Activated CD4-positive, alpha-beta T cell treated with anti-CD3 and anti-CD28 coated beads, Interleukin-2, amount 10 ng/mL, durations not matched to agents 24 days and 14 days (primary cell): ENCODE measurements around the gene S1PR4. TPM values are rescaled to one million over a fixed set of nuclear protein-coding genes. Genes with fewer than 3 reads are reported as not detected.
"Not testable (repeated sequence)": the region's sequence is repeated elsewhere in the genome, so short reads cannot be mapped to it uniquely, and the experiment has no call there.

Experiments
- DNase-seq: peaks from one replicate; pipeline ENCODE4 v3.0.0; 2022
- H3K27ac Mint-ChIP-seq: one replicate; pipeline ENCODE4 v1.8.0; 2022; ENCODE audit warnings: mild to moderate bottlenecking, mixed read lengths
- H3K27me3 Mint-ChIP-seq: one replicate; pipeline ENCODE4 v1.8.0; 2022; ENCODE audit warnings: mixed read lengths
- H3K36me3 Mint-ChIP-seq: one replicate; pipeline ENCODE4 v1.8.0; 2022; ENCODE audit warnings: low read depth, mild to moderate bottlenecking, mixed read lengths
- H3K4me1 Mint-ChIP-seq: one replicate; pipeline ENCODE4 v1.8.0; 2021; ENCODE audit warnings: mixed read lengths
- H3K4me3 Mint-ChIP-seq: one replicate; pipeline ENCODE4 v1.8.0; 2022; ENCODE audit warnings: mild to moderate bottlenecking, moderate library complexity, mixed read lengths
- H3K9me3 Mint-ChIP-seq: one replicate; pipeline ENCODE4 v1.8.0; 2021; ENCODE audit warnings: mixed read lengths
- intact Hi-C: fragments of 100-400 bp; cut with micrococcal nuclease; formaldehyde crosslinking; loops from one replicate; pipeline ENCODE4 v1.15.1; 2023
- total RNA-seq: library from RNA; stranded (reverse); gene quantifications from 2 replicates; pipeline ENCODE4 v1.2.3, GENCODE V29; 2022

Gene S1PR4
- total RNA-seq, 1 donor from 2014 or later: 43.7 TPM

DNA sequence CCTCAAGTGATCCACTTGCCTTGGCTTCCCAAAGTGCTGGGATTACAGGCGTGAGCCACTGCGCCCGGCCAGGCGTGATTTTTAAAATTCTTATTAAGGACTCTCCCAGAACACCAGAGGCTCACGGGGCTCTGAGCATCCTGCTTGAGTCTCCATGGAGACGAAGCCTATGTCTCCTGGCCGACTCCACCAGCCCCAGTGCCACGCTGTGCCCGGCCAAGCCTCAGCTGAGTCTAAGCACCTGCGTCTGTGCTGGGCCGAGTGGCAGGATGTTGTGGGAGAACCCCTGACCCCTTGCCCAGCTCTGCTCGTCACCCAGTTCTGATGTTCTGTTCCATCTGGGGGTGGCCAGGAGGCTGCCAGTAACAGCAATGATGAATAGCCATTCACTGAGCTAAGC is 42.0 kb downstream of the S1PR4 start:
- H3K4me3 Mint-ChIP-seq: no peak overlapping the region
- DNase-seq: no peak
- no peaks in the 10 kb centered on the region for H3K9me3 Mint-ChIP-seq
- no peaks in the 10 kb centered on the region for H3K4me1 Mint-ChIP-seq
- no peak overlapping the region for H3K27ac Mint-ChIP-seq
- intact Hi-C loops: no loop called here
- H3K36me3 Mint-ChIP-seq: peaks cover 3% of the 10 kb centered on the region
- H3K27me3 Mint-ChIP-seq: peaks cover 3% of the 10 kb centered on the region

DNA sequence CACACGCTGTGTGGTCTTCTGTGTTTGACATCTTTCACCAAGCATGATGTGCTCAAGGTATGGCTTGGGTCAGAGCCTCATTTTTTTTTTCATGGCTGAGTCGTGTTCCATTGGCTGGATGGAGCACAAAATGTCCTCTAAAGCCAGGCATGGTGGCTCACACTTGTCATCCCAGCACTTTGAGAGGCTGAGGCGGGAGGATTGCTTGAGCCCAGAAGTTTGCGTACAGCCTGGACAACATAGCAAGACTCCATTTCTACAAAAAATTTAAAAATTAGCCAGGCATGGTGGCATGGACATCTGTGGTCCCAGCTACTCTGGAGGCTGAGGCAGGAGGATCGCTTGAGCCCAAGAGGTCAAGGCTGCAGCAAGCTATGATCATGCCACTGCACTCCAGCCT is 43.0 kb downstream of the S1PR4 start:
- H3K4me3 Mint-ChIP-seq, H3K27ac Mint-ChIP-seq, H3K36me3 Mint-ChIP-seq, H3K4me1 Mint-ChIP-seq, DNase-seq, H3K27me3 Mint-ChIP-seq, intact Hi-C loops, H3K9me3 Mint-ChIP-seq: not testable (repeated sequence)

DNA sequence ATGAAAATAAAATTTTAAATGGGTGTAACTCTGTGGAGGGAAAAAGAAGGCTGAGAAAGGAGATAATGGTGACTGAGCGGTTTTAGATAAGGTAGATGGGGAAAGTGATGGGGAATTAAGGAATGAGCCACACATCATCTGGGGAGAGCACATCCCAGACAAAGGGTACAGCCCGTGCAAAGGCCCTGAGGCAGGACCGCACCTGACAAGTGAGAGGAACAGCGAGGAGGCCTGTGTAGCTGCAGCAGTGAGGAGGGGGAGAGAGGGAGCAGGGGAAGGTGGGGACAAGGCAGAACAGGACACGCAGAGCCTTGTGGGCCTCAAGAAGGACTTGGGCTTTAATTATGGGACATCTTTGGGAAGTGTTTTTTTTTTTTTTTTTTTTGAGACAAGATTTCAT is 44.1 kb downstream of the S1PR4 start:
- no peaks in the 10 kb centered on the region for H3K36me3 Mint-ChIP-seq

DNA sequence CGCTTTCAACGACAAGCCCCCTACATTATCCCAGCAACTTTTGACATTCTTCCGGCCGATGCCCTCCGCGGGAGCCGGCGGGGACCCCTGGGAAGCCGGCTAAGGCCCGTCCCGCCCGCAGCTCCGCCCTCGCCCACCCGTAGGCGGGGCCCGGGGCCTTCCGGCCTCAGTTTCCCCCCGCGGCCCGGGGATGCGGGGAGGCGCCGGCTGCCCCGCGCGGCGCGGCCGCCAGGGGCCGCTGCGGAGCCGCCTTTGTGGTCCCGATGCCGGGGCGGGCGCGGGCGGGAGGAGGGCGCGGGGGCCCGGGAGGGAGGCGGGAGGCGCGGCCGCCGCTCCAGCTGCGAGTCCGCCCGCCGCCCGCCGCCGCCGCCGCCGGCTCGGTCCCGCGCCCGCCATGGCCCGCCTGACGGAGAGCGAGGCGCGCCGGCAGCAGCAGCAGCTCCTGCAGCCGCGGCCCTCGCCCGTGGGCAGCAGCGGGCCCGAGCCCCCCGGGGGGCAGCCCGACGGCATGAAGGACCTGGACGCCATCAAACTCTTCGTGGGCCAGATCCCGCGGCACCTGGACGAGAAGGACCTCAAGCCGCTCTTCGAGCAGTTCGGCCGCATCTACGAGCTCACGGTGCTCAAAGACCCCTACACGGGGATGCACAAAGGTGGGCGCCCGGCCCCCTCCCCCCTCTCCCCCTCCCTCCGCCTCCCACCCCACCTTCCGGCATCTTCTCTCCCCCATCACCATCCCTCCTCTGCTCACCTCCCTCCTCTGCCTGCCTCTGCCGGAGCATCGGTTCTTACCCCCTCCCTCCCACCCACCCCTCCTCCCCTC is 46.0 kb downstream of the S1PR4 start, which contains the start of gene CELF5:
Gene CELF5, plus strand, starts transcription at position 316 of the 823 bp plus-strand sequence. Its CDS starts 79 bp downstream, at position 395.
- H3K4me3 Mint-ChIP-seq: peak within 1 kb of the TSS; percentile 19
- DNase-seq: peak; percentile 85
- H3K4me1 Mint-ChIP-seq: no peaks in the 10 kb centered on the region
- no peaks in the 10 kb centered on the region for H3K9me3 Mint-ChIP-seq
- no peak within 1 kb of the TSS for H3K27ac Mint-ChIP-seq
- no peaks in the 10 kb centered on the region for H3K36me3 Mint-ChIP-seq
- intact Hi-C loops: no loop called here
- H3K27me3 Mint-ChIP-seq: peaks cover 31% of the 10 kb centered on the region

More for the DNA sequence above, 44.1 kb downstream of the S1PR4 start:
- H3K4me3 Mint-ChIP-seq: no peak overlapping the region
- peaks cover 19% of the 10 kb centered on the region for H3K27me3 Mint-ChIP-seq
- DNase-seq: no peak
- no peaks in the 10 kb centered on the region for H3K9me3 Mint-ChIP-seq
- intact Hi-C loops: no loop called here
- no peaks in the 10 kb centered on the region for H3K4me1 Mint-ChIP-seq
- no peak overlapping the region for H3K27ac Mint-ChIP-seq

DNA sequence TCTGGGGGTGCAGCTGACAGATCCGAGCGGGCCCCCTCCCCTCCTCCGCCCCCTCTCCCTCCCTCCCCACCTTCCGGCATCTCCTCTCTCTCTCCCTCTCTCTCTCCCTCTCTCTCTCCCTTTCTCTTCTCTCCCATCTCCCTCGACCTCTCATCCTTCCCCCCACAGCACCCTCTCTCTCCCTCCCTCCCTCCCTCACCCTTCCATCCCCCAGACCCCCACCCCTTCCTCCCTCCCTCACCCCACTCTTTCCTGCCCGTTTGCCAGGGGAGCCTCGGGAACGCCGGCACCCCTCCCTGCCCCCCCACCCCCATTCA is 46.6 kb downstream of the S1PR4 start:
- H3K4me1 Mint-ChIP-seq: no peaks in the 10 kb centered on the region
- H3K36me3 Mint-ChIP-seq: no peaks in the 10 kb centered on the region
- intact Hi-C loops: no loop called here
- peaks cover 32% of the 10 kb centered on the region for H3K27me3 Mint-ChIP-seq
- H3K9me3 Mint-ChIP-seq: no peaks in the 10 kb centered on the region
- no peak overlapping the region for H3K27ac Mint-ChIP-seq
- DNase-seq: no peak
- H3K4me3 Mint-ChIP-seq: peak overlapping the region; percentile 19

DNA sequence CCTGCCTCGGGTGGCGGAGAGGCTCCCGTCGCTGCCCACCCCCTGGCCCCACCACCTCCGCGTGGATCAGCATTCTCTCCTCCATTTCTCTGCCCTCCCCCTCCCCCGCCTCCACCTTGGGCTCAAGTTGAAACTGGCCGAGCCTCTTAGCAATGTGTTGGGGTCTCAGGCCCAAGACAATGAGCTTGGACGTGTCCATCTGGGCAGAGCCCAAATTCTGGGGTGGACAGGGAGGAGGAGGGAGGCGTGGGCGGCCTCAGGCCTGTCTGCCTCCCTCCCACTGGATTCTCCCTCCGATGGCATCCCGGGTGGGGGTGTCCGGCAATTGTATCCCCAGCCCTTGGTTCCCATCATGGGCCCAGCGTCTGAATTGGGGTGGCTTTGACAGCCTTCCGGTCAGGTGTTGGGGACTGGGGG is 47.1 kb downstream of the S1PR4 start:
- no peak for DNase-seq
- H3K4me1 Mint-ChIP-seq: no peaks in the 10 kb centered on the region
- peaks cover 32% of the 10 kb centered on the region for H3K27me3 Mint-ChIP-seq
- H3K9me3 Mint-ChIP-seq: no peaks in the 10 kb centered on the region
- no peaks in the 10 kb centered on the region for H3K36me3 Mint-ChIP-seq
- H3K27ac Mint-ChIP-seq: no peak overlapping the region
- H3K4me3 Mint-ChIP-seq: no peak overlapping the region
- intact Hi-C loops: no loop called here

DNA sequence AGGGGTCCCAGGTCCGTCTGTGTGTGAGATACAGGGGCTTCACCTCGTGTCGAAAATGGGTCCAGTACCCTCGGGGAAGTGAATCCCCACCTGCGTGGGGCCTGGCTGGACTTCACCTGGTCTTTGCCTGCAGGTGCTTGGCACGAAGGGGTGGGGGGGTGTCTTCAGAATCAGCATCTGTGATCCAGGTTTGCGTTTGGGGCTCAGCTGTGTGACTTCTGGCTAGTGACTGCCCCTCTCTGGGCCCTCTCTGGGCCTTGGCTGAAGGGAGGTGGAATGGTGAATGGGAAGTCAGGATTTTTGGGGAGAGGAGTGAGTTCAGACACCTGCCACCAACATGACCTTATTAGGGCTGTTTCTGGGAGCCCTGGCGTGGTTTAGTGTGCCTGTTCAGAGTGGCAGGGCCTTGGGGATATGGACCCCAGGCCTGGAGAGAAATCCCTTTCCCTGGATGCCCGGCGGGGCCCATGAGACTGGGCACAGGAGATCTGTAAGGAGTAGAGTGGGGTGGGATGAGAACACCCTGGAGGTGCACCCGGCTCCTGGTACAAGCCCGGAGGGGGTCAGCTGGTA is 48.6 kb downstream of the S1PR4 start:
- no peak overlapping the region for H3K27ac Mint-ChIP-seq
- H3K36me3 Mint-ChIP-seq: no peaks in the 10 kb centered on the region
- no peak overlapping the region for H3K4me3 Mint-ChIP-seq
- no peak for DNase-seq
- peaks cover 3% of the 10 kb centered on the region for H3K9me3 Mint-ChIP-seq
- no peaks in the 10 kb centered on the region for H3K4me1 Mint-ChIP-seq
- intact Hi-C loops: no loop called here
- peaks cover 32% of the 10 kb centered on the region for H3K27me3 Mint-ChIP-seq

DNA sequence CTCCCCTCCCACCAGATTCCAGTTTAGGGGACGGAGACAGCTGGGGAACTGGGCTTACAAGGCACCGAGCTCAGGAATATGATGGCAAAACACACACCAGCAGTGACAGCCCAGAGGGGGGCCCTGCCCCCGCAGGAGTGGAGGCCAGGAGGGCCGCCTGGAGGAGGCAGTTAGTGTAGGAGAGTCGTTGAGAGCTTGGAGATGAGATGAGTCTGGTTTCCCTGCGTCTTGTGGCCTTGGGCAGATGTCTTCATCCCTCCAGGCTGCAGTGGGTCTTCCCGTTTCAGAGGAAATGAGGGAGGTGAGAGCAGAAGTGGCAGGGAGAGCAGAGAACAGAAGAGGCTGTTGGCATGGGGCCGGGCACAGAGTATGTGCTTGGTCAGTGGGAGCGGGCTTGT is 50.8 kb downstream of the S1PR4 start:
- Mint-ChIP-seq H3K9me3 (peaks cover 3% of the 10 kb centered on the region), H3K4me1 (no peaks in the 10 kb centered on the region), H3K4me3 (no peak overlapping the region), H3K27me3 (peaks cover 28% of the 10 kb centered on the region), H3K36me3 (no peaks in the 10 kb centered on the region), H3K27ac (no peak overlapping the region)
- DNase-seq: no peak
- intact Hi-C loops: no loop called here

Other genes starting within 250 kb of the S1PR4 start
- 4.8 and 5.8 TPM in 2 replicates for gene ZNF77, start 233.8 kb upstream of the S1PR4 start, total RNA-seq
- 1.1 and 1.3 TPM in 2 replicates for gene TLE6, start 201.2 kb upstream of the S1PR4 start, total RNA-seq
- 1.4 and 2.3 TPM in 2 replicates for gene TLE2, start 149.5 kb upstream of the S1PR4 start, total RNA-seq
- 380 and 392 TPM in 2 replicates for gene TLE5, start 116.3 kb upstream of the S1PR4 start, total RNA-seq
- 7.4 and 10.1 TPM in 2 replicates for gene GNA11, start 84.4 kb upstream of the S1PR4 start, total RNA-seq
- gene GNA15, start 42.7 kb upstream of the S1PR4 start, total RNA-seq: 134 and 135 TPM in 2 replicates
- gene NCLN, start 7.2 kb downstream of the S1PR4 start, total RNA-seq: 114 and 116 TPM in 2 replicates
- 0.12 and 0.19 TPM in 2 replicates for gene CELF5, start 45.9 kb downstream of the S1PR4 start, total RNA-seq
- gene NFIC, start 187.8 kb downstream of the S1PR4 start, total RNA-seq: 16.9 and 19.8 TPM in 2 replicates